K562 (cell line): ENCODE results near the gene CREB3L2. TPM values are rescaled to one million over a fixed set of nuclear protein-coding genes. Genes with fewer than 3 reads are reported as not detected.

ENCODE experiments used
- ATAC-seq: fragments of 200-7000 bp; cut with Tn5 transposase; 3 replicates; pipeline ENCODE4 v1.9.1; 2020; ENCODE audit warnings: moderate library complexity
- BruUV-seq: library from RNA; stranded (reverse); fragments of 400-500 nt; replicated peaks from 2 replicates; lab custom pipeline; 2021; lab: Mats Ljungman, UMichigan
- CTCF ChIA-PET: fragments of 300-600 bp; formaldehyde crosslinking; extraction: SDS; loops from one replicate; lab custom pipeline; 2021; ENCODE audit warnings: low intra/inter-chr PET ratio; lab: Yijun Ruan, JAX
- POLR2A ChIA-PET: fragments of 300-600, 350-650 bp; sonication (Branson Sonifier 250); formaldehyde crosslinking; extraction: SDS; loops from one replicate; lab custom pipeline; 2021; ENCODE audit warnings: antibody characterized with exemption, inconsistent platforms; lab: Yijun Ruan, JAX
- DNase-seq, 4 experiments: peaks; one replicate each; pipeline versions ENCODE4 v3.0.0 to v3.0.0-alpha.2; 2011 to 2018; ENCODE audit warnings: low spot score in 3 of 4, mixed read lengths in 3 of 4; ENCODE audit errors: extremely low read depth in 1 of 4
- FAIRE-seq: peaks from 2 replicates; lab custom pipeline; 2011; peaks lifted over from hg19 to GRCh38; lab: Jason Lieb, UNC
- H2AFZ ChIP-seq: 2 replicates; pipeline ENCODE4 v1.6.0; 2011; ENCODE audit warnings: low read depth, low read length, control low read depth, inconsistent platforms
- H3K27ac ChIP-seq: fragments of 200-600 bp; 3 replicates; pipeline ENCODE4 v1.8.0; 2011; ENCODE audit warnings: low read depth, mild to moderate bottlenecking, control low read depth, inconsistent platforms, low read length, moderate library complexity, mixed read lengths; ENCODE audit errors: extremely low read depth
- H3K27me3 ChIP-seq, 2 experiments: fragments of 300-600 bp in 1 of 2; 2 replicates in 1 of 2; 3 replicates in 1 of 2; pipeline versions ENCODE4 v1.6.0 to v1.8.0; 2011; ENCODE audit warnings: inconsistent platforms in 2 of 2, low read length in 2 of 2, mild to moderate bottlenecking in 1 of 2, mixed read lengths in 1 of 2, moderate library complexity in 1 of 2; ENCODE audit not compliant: control insufficient read depth in 2 of 2, insufficient read depth in 2 of 2
- H3K36me3 ChIP-seq: fragments of 300-600 bp; 3 replicates; pipeline ENCODE4 v1.8.0; 2011; ENCODE audit warnings: mild to moderate bottlenecking, low read length, inconsistent platforms; ENCODE audit not compliant: control insufficient read depth, insufficient read depth
- H3K4me1 ChIP-seq, 2 experiments: fragments of 200-600 bp in 1 of 2; replicated peaks in 1 of 2; 2 replicates in 1 of 2; 3 replicates in 1 of 2; pipeline versions ENCODE4 v1.5.1 to v1.8.0; 2011; ENCODE audit warnings: inconsistent platforms in 2 of 2, low read length in 2 of 2, mild to moderate bottlenecking in 1 of 2, mixed read lengths in 1 of 2, moderate library complexity in 1 of 2; ENCODE audit not compliant: control insufficient read depth in 2 of 2, insufficient read depth in 2 of 2
- H3K4me2 ChIP-seq: 2 replicates; pipeline ENCODE4 v1.6.1; 2011; ENCODE audit warnings: low read length, control low read depth, inconsistent platforms, mixed read lengths; ENCODE audit not compliant: insufficient read depth
- H3K4me3 ChIP-seq: fragments of 200-600 bp; sonication (generic), shearing (Covaris generic); 2 replicates; pipeline ENCODE4 v1.5.1; 2016; ENCODE audit warnings: control low read depth, inconsistent platforms
- H3K79me2 ChIP-seq: fragments of 200-600 bp; 3 replicates; pipeline ENCODE4 v1.8.0; 2011; ENCODE audit warnings: low read length, inconsistent platforms; ENCODE audit not compliant: control insufficient read depth, insufficient read depth
- H3K9ac ChIP-seq, 2 experiments: 2 replicates each; pipeline versions ENCODE4 v1.6.0 to v1.6.1; 2011; ENCODE audit warnings: low read depth in 2 of 2, low read length in 2 of 2, control low read depth in 1 of 2, inconsistent platforms in 1 of 2, mild to moderate bottlenecking in 1 of 2, mixed read lengths in 1 of 2; ENCODE audit not compliant: insufficient read depth in 1 of 2
- H3K9me1 ChIP-seq: one replicate; pipeline ENCODE4 v1.6.0; 2011; ENCODE audit warnings: inconsistent platforms, mild to moderate bottlenecking, low read length, moderate library complexity; ENCODE audit not compliant: control insufficient read depth, insufficient read depth
- H3K9me3 ChIP-seq: replicated peaks from 2 replicates; pipeline ENCODE4 v1.5.1; 2011; ENCODE audit warnings: low read depth, low read length, inconsistent platforms; ENCODE audit not compliant: control insufficient read depth, insufficient read depth
- H4K20me1 ChIP-seq: replicated peaks from 2 replicates; pipeline ENCODE4 v1.6.1; 2011; ENCODE audit warnings: low read length, inconsistent platforms, mixed read lengths; ENCODE audit not compliant: control insufficient read depth, insufficient read depth
- C11orf30 ChIP-seq: fragments of 450-650 bp; IDR thresholded peaks from 2 replicates; pipeline ENCODE4 v1.6.1; 2016; ENCODE audit warnings: low read depth, mild to moderate bottlenecking
- CBX5 ChIP-seq: IDR thresholded peaks from 2 replicates; pipeline ENCODE4 v1.6.1; 2014; ENCODE audit warnings: low read depth, borderline replicate concordance
- CHD1 ChIP-seq: fragments of 200-600 bp; sonication (generic); IDR thresholded peaks from one replicate; pipeline ENCODE4 v1.6.1; 2012; ENCODE audit warnings: mild to moderate bottlenecking, moderate library complexity, low read length, inconsistent platforms
- E4F1 ChIP-seq: fragments of 250-450 bp; sonication (Bioruptor Pico); IDR thresholded peaks from 2 replicates; pipeline ENCODE4 v1.5.0; 2021; ENCODE audit warnings: mild to moderate bottlenecking, borderline replicate concordance
- FOSL1 ChIP-seq: fragments of 200-800 bp; sonication (Bioruptor generic); conservative IDR thresholded peaks from 2 replicates; pipeline ENCODE4 v1.6.1; 2016; ENCODE audit warnings: missing genetic modification characterization, missing compliant biosample characterization
- FOXJ2 ChIP-seq: fragments of 200-800 bp; sonication (Bioruptor generic); IDR thresholded peaks from 2 replicates; pipeline ENCODE4 v1.6.1; 2016; ENCODE audit warnings: missing genetic modification characterization, missing compliant biosample characterization
- MNT ChIP-seq, 2 experiments: fragments of 450-650 bp; conservative IDR thresholded peaks; 2 replicates each; pipeline ENCODE4 v1.6.1; 2017; ENCODE audit warnings: mild to moderate bottlenecking in 2 of 2, moderate library complexity in 2 of 2
- NR2C2 ChIP-seq, 2 experiments: fragments of 200-800 bp in 1 of 2; sonication (Bioruptor generic) in 1 of 2; sonication (generic) in 1 of 2; formaldehyde crosslinking in 1 of 2; IDR thresholded peaks; 2 replicates each; pipeline versions ENCODE4 v1.6.1 to v1.8.0; 2016 to 2022; ENCODE audit warnings: mild to moderate bottlenecking in 1 of 2, missing compliant biosample characterization in 1 of 2, missing genetic modification characterization in 1 of 2, missing genetic modification reagents in 1 of 2
- TRIM28 ChIP-seq: fragments of 450-650 bp; IDR thresholded peaks from 2 replicates; pipeline ENCODE4 v1.6.1; 2017
- ZFP36 ChIP-seq: fragments of 150-350 bp; IDR thresholded peaks from 2 replicates; pipeline ENCODE4 v1.6.1; 2018; ENCODE audit warnings: low read length, low read depth; ENCODE audit not compliant: partially characterized antibody
- WGBS: fragments of 100-300 bp; shearing (Covaris generic); methylation state at CpG from one replicate; pipeline ENCODE4 v1.1.6; 2016; ENCODE audit warnings: low coverage, mixed read lengths; ENCODE audit not compliant: insufficient coverage; ENCODE audit errors: missing lambda C conversion rate; 5-methylcytosine and 5-hydroxymethylcytosine counted together
- in situ Hi-C: fragments of 300-500 bp; cut with MboI; formaldehyde crosslinking; loops from 4 replicates; pipeline ENCODE4 v1.15.0; 2018; ENCODE audit warnings: inconsistent platforms, mixed read lengths
- intact Hi-C: fragments of 100-400 bp; cut with micrococcal nuclease; formaldehyde crosslinking; loops from 2 replicates; pipeline ENCODE4 v1.14.2; 2022
- polyA plus RNA-seq, 8 experiments: library from polyadenylated mRNA; depleted of rRNA in 4 of 8; stranded (reverse) in 5 of 8; unstranded in 3 of 8; fragments of >200 nt; fragmentation: Nextera tagmentation in 2 of 8; fragmentation: Illumina TruSeq in 1 of 8; extraction: Ambion mirVana in 2 of 8; extraction: Trizol in 1 of 8; gene quantifications; 2 replicates each; pipeline versions ENCODE4 v1.2.1 to v1.2.3, GENCODE V29; 2011 to 2014; ENCODE audit warnings: inconsistent platforms in 1 of 8, missing spikeins in 1 of 8
- total RNA-seq, 7 experiments: library from RNA; depleted of rRNA in 6 of 7; stranded (reverse); fragments of >200 nt in 6 of 7; fragmentation: Illumina TruSeq in 2 of 7; extraction: Trizol in 2 of 7; gene quantifications; 2 replicates each; pipeline versions ENCODE4 v1.2.1 to v1.2.3, GENCODE V29; 2011 to 2021; ENCODE audit warnings: low replicate concordance in 1 of 7
- TF ChIP-seq, protein P1 (sequence below): fragments of 450-650 bp; IDR thresholded peaks from 2 replicates; pipeline ENCODE4 v1.6.1; 2018; ENCODE audit warnings: mild to moderate bottlenecking, low read depth; ENCODE audit not compliant: partially characterized antibody
- TF ChIP-seq, protein P2 (sequence below): fragments of 150-350 bp; IDR thresholded peaks from 2 replicates; pipeline ENCODE4 v1.6.1; 2014; ENCODE audit warnings: low read depth, mild to moderate bottlenecking, low read length, borderline replicate concordance

Gene CREB3L2
- total and polyA plus RNA-seq, 9 of the 15 experiments (the other 6 are each of a cell fraction or from before 2014, with no cell fraction given) = 7.1 to 45.6 (median 15.8) TPM

DNA sequence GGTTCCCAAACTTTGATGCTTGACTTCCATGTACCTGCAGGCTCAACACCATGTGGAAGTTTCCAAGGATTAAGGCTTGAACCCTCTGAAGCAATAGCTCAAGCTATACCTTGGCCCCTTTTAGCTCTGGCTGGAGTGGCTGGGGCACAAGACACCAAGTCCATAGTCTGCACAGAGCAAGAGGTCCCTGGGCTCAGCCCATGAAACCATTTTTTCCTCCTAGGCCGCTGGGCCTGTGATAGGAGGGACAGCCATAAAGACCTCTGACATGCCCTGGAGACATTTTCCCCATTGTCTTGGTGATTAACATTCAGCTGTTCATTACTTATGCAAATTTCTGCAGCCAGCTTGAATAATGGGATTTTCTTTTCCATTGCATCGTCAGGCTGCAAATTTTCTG, 169.5 kb downstream of the CREB3L2 start:
- Histone ChIP-seq H3K9me3 (0 out of 2 replicates have a peak, but pooled peaks cover 2% of the 10 kb centered on the region), H2AFZ (no peak overlapping the region), H3K27me3 (peaks cover 1 to 9% of the 10 kb centered on the region in 2 experiments; a peak in 3 of 5 replicates), H3K9me1 (no peaks in the 10 kb centered on the region), H3K9ac (no peak overlapping the region), H3K27ac (no peak overlapping the region), H3K4me3 (no peak overlapping the region), H3K4me2 (no peak overlapping the region), H3K36me3 (no peaks in the 10 kb centered on the region), H3K79me2 (no peaks in the 10 kb centered on the region), H4K20me1 (no peaks in the 10 kb centered on the region), H3K4me1 (no peaks in the 10 kb centered on the region)
- no TSS peak for BruUV-seq
- intact Hi-C loops (no loop called here), in situ Hi-C loops (no loop called here)
- POLR2A ChIA-PET = interaction anchor here (1.2 kb wide), 1 partner anchor 11 kb away, joined by 3 read pairs; no protein-coding TSS in a partner anchor
- DNase-seq (no peak), FAIRE-seq (no peak), ATAC-seq (no peak)
- WGBS = 0% methylated on average over 2 of the region's 2 CpGs
- CTCF ChIA-PET = no interaction called here
- TF ChIP-seq C11orf30 (no peak), MNT (conservative IDR thresholded peaks at IDR 0.05) (no peak), FOSL1 (tag) (no peak), FOXJ2 (tag) (no peak), ZFP36 (peak; percentile 85), CHD1 (no peak), TRIM28 (peak; percentile 37; the same call in 1 of the 2 replicates), E4F1 (CRISPR knock-in tag) (no peak), NR2C2 (CRISPR knock-in tag; IDR thresholded peaks at IDR 0.05) (no peak), NR2C2 (tag; IDR thresholded peaks at IDR 0.05) (no peak), CBX5 (peak; percentile 53; the same call in 1 of the 2 replicates)
- TF ChIP-seq, protein P1, sequence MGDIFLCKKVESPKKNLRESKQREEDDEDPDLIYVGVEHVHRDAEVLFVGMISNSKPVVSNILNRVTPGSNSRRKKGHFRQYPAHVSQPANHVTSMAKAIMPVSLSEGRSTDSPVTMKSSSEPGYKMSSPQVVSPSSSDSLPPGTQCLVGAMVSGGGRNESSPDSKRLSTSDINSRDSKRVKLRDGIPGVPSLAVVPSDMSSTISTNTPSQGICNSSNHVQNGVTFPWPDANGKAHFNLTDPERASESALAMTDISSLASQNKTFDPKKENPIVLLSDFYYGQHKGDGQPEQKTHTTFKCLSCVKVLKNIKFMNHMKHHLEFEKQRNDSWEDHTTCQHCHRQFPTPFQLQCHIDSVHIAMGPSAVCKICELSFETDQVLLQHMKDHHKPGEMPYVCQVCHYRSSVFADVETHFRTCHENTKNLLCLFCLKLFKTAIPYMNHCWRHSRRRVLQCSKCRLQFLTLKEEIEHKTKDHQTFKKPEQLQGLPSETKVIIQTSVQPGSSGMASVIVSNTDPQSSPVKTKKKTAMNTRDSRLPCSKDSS = peak; percentile 35
- TF ChIP-seq, protein P2, sequence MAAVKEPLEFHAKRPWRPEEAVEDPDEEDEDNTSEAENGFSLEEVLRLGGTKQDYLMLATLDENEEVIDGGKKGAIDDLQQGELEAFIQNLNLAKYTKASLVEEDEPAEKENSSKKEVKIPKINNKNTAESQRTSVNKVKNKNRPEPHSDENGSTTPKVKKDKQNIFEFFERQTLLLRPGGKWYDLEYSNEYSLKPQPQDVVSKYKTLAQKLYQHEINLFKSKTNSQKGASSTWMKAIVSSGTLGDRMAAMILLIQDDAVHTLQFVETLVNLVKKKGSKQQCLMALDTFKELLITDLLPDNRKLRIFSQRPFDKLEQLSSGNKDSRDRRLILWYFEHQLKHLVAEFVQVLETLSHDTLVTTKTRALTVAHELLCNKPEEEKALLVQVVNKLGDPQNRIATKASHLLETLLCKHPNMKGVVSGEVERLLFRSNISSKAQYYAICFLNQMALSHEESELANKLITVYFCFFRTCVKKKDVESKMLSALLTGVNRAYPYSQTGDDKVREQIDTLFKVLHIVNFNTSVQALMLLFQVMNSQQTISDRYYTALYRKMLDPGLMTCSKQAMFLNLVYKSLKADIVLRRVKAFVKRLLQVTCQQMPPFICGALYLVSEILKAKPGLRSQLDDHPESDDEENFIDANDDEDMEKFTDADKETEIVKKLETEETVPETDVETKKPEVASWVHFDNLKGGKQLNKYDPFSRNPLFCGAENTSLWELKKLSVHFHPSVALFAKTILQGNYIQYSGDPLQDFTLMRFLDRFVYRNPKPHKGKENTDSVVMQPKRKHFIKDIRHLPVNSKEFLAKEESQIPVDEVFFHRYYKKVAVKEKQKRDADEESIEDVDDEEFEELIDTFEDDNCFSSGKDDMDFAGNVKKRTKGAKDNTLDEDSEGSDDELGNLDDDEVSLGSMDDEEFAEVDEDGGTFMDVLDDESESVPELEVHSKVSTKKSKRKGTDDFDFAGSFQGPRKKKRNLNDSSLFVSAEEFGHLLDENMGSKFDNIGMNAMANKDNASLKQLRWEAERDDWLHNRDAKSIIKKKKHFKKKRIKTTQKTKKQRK = peak; percentile 39; the same call in 1 of the 2 replicates
